Panc1 (cell line): ENCODE results near the gene TM9SF4. TPM values are rescaled to one million over a fixed set of nuclear protein-coding genes. Genes with fewer than 3 reads are reported as not detected.

Experiments used
- ATAC-seq: fragments of 200-7000 bp; cut with Tn5 transposase; 2 replicates; pipeline ENCODE4 v1.9.1; 2020; ENCODE audit warnings: mild to moderate bottlenecking, moderate library complexity
- BruUV-seq: library from RNA; stranded (reverse); fragments of 400-500 nt; replicated peaks from 2 replicates; lab custom pipeline; 2021; lab: Mats Ljungman, UMichigan
- CTCF ChIA-PET: fragments of 300-600 bp; sonication (Branson Sonifier 250); formaldehyde crosslinking; loops from one replicate; lab custom pipeline; 2022; ENCODE audit warnings: antibody characterized with exemption; lab: Charles Lee
- POLR2A ChIA-PET: fragments of 300-600 bp; sonication (Branson Sonifier 250); formaldehyde crosslinking; loops from one replicate; lab custom pipeline; 2022; ENCODE audit warnings: antibody characterized with exemption; lab: Charles Lee
- DNase-seq: peaks from one replicate; pipeline ENCODE4 v3.0.0-alpha.2; 2010; ENCODE audit warnings: low read depth, low spot score
- H3K27ac ChIP-seq: 2 replicates; pipeline ENCODE4 v1.5.1; 2011; ENCODE audit warnings: mild to moderate bottlenecking, low read length, inconsistent platforms
- H3K27me3 ChIP-seq: fragments of 200-500 bp; sonication (Bioruptor generic); 2 replicates; pipeline ENCODE4 v1.6.0; 2014; ENCODE audit warnings: low read length, inconsistent platforms; ENCODE audit not compliant: control insufficient read depth, insufficient read depth
- H3K36me3 ChIP-seq: fragments of 200-500 bp; sonication (Bioruptor generic); 2 replicates; pipeline ENCODE4 v1.5.1; 2014; ENCODE audit warnings: inconsistent platforms, mild to moderate bottlenecking, low read length, moderate library complexity; ENCODE audit not compliant: control insufficient read depth, insufficient read depth
- H3K4me1 ChIP-seq: 2 replicates; pipeline ENCODE4 v1.5.1; 2011; ENCODE audit warnings: inconsistent platforms, mild to moderate bottlenecking, low read length, moderate library complexity; ENCODE audit not compliant: control insufficient read depth, insufficient read depth
- H3K4me3 ChIP-seq, 2 experiments: 2 replicates each; pipeline ENCODE4 v1.5.1; 2011 to 2012; ENCODE audit warnings: low read depth in 2 of 2, low read length in 2 of 2, mild to moderate bottlenecking in 2 of 2, inconsistent platforms in 1 of 2, moderate library complexity in 1 of 2
- H3K9me3 ChIP-seq: fragments of 200-500 bp; sonication (Bioruptor generic); 2 replicates; pipeline ENCODE4 v1.5.1; 2014; ENCODE audit warnings: low read depth, mild to moderate bottlenecking, inconsistent platforms, low read length, moderate library complexity; ENCODE audit not compliant: control insufficient read depth, insufficient read depth
- POLR2AphosphoS5 ChIP-seq: IDR thresholded peaks from 2 replicates; pipeline ENCODE4 v1.6.1; 2012; ENCODE audit warnings: mild to moderate bottlenecking, low read depth, low read length, moderate library complexity
- SIN3A ChIP-seq: IDR thresholded peaks from 2 replicates; pipeline ENCODE4 v1.6.1; 2012; ENCODE audit warnings: low read depth, mild to moderate bottlenecking, low read length, moderate library complexity, borderline replicate concordance; ENCODE audit not compliant: insufficient read depth
- TCF7L2 ChIP-seq: IDR thresholded peaks from 2 replicates; pipeline ENCODE4 v1.6.1; 2011; ENCODE audit warnings: mild to moderate bottlenecking, low read depth, low read length, inconsistent platforms
- in situ Hi-C: cut with HindIII; loops from 2 replicates; pipeline ENCODE4 v1.10.0; 2016; ENCODE audit warnings: low sequenced_read_pairs, low pct_unique_long_range_greater_than_20kb
- intact Hi-C: fragments of 100-400 bp; cut with micrococcal nuclease; formaldehyde crosslinking; loops from one replicate; pipeline ENCODE4 v1.10.0; 2022; ENCODE audit not compliant: unreplicated experiment
- total RNA-seq: library from RNA; stranded (reverse); gene quantifications from one replicate; pipeline ENCODE4 v1.2.1, GENCODE V29; 2021; ENCODE audit not compliant: unreplicated experiment
- TF ChIP-seq, protein P1 (sequence below): fragments of 450-650 bp; IDR thresholded peaks from 2 replicates; pipeline ENCODE4 v1.5.1; 2017; ENCODE audit warnings: mild to moderate bottlenecking
- TF ChIP-seq, protein P2 (sequence below), 2 experiments: IDR thresholded peaks; 2 replicates each; pipeline ENCODE4 v1.6.1; 2011 to 2012; ENCODE audit warnings: low read depth in 2 of 2, control low read depth in 1 of 2, low read length in 1 of 2, mild to moderate bottlenecking in 1 of 2, moderate library complexity in 1 of 2; ENCODE audit not compliant: insufficient read depth in 1 of 2

TM9SF4 gene
- total RNA-seq, 1 experiment from 2014 or later = 180 TPM

DNA sequence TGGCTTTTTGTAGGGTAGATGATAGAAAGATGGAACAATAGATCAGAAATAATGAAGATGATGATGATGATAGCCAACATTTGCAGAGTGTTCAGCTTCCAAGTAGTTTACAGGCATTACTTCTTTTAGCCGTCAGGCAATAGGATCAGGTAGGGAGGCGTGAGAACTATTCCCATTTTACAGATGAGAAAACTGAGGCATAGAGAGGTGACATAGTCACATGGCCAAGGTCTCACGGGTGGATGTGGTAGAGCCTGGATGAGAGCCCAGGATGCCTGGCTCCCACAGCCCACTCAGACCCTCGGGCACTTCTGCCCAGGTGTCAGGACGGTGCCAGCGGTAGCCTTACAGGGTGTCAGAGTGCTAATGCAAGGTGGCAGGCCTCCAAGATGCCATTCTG lies 26.0 kb upstream of the TM9SF4 start:
- ATAC-seq (no peak), DNase-seq (no peak)
- TF ChIP-seq, protein P1, sequence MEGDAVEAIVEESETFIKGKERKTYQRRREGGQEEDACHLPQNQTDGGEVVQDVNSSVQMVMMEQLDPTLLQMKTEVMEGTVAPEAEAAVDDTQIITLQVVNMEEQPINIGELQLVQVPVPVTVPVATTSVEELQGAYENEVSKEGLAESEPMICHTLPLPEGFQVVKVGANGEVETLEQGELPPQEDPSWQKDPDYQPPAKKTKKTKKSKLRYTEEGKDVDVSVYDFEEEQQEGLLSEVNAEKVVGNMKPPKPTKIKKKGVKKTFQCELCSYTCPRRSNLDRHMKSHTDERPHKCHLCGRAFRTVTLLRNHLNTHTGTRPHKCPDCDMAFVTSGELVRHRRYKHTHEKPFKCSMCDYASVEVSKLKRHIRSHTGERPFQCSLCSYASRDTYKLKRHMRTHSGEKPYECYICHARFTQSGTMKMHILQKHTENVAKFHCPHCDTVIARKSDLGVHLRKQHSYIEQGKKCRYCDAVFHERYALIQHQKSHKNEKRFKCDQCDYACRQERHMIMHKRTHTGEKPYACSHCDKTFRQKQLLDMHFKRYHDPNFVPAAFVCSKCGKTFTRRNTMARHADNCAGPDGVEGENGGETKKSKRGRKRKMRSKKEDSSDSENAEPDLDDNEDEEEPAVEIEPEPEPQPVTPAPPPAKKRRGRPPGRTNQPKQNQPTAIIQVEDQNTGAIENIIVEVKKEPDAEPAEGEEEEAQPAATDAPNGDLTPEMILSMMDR = no peak
- TF ChIP-seq SIN3A = no peak
- no peak for TF ChIP-seq TCF7L2
- TF ChIP-seq, protein P2, sequence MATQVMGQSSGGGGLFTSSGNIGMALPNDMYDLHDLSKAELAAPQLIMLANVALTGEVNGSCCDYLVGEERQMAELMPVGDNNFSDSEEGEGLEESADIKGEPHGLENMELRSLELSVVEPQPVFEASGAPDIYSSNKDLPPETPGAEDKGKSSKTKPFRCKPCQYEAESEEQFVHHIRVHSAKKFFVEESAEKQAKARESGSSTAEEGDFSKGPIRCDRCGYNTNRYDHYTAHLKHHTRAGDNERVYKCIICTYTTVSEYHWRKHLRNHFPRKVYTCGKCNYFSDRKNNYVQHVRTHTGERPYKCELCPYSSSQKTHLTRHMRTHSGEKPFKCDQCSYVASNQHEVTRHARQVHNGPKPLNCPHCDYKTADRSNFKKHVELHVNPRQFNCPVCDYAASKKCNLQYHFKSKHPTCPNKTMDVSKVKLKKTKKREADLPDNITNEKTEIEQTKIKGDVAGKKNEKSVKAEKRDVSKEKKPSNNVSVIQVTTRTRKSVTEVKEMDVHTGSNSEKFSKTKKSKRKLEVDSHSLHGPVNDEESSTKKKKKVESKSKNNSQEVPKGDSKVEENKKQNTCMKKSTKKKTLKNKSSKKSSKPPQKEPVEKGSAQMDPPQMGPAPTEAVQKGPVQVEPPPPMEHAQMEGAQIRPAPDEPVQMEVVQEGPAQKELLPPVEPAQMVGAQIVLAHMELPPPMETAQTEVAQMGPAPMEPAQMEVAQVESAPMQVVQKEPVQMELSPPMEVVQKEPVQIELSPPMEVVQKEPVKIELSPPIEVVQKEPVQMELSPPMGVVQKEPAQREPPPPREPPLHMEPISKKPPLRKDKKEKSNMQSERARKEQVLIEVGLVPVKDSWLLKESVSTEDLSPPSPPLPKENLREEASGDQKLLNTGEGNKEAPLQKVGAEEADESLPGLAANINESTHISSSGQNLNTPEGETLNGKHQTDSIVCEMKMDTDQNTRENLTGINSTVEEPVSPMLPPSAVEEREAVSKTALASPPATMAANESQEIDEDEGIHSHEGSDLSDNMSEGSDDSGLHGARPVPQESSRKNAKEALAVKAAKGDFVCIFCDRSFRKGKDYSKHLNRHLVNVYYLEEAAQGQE (IDR thresholded peaks at IDR 0.05; ENCODE audit: insufficient read depth in 1 of 2, low read depth in 2 of 2, low read length in 1 of 2) = no peak
- TF ChIP-seq POLR2AphosphoS5 = no peak
- CTCF ChIA-PET = no interaction called here
- Histone ChIP-seq H3K27ac (no peak overlapping the region), H3K36me3 (no peaks in the 10 kb centered on the region), H3K4me1 (no peaks in the 10 kb centered on the region), H3K27me3 (peaks cover 8% of the 10 kb centered on the region), H3K9me3 (no peaks in the 10 kb centered on the region), H3K4me3 (no peak overlapping the region)
- in situ Hi-C loops = loop anchor here (10.0 kb wide), 1 partner anchor 339 kb away; no protein-coding TSS in a partner anchor
- POLR2A ChIA-PET = no interaction called here
- intact Hi-C loops = no loop called here
- BruUV-seq = no TSS peak

DNA sequence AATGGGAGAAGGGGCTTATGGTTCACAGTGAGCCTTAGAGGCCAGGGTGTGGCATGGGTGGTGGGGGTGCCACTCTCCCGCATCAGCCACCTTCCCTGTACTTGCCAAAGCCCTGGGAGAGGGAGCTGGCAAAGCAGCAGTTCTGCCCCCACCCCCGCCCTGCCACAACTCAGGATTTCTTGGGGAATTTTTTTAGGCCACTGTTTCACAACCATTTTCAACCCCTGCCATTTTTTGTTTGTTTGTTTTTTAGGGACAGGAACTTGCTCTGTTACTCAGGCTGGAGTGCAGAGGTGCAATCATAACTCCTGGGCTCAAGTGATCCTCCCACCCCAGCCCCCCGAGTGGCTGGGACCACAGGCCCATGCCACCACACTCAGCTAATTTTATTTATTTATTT lies 22.4 kb upstream of the TM9SF4 start:
- no peaks in the 10 kb centered on the region for H3K4me1 ChIP-seq
- no peaks in the 10 kb centered on the region; the same call in 1 of the 2 replicates for H3K9me3 ChIP-seq
- POLR2A ChIA-PET = interaction anchor here (0.6 to 0.7 kb wide), 2 partner anchors 17 to 448 kb away, joined by 3 to 10 read pairs; no protein-coding TSS in a partner anchor
- ATAC-seq = no peak
- peaks cover 6% of the 10 kb centered on the region for H3K27me3 ChIP-seq
- intact Hi-C loops = no loop called here
- no peak for DNase-seq
- CTCF ChIA-PET = interaction anchor here (0.6 to 0.7 kb wide), 2 partner anchors 30 to 124 kb away, joined by 4 read pairs; no protein-coding TSS in a partner anchor
- no peaks in the 10 kb centered on the region for H3K36me3 ChIP-seq
- in situ Hi-C loops = loop anchor here (10.0 kb wide), 1 partner anchor 342 kb away; no protein-coding TSS in a partner anchor
- H3K4me3 ChIP-seq = no peak overlapping the region
- no TSS peak for BruUV-seq
- H3K27ac ChIP-seq = no peak overlapping the region
- TF ChIP-seq TCF7L2 (no peak), SIN3A (no peak), POLR2AphosphoS5 (no peak)
- TF ChIP-seq, protein P2 (IDR thresholded peaks at IDR 0.05; ENCODE audit: insufficient read depth in 1 of 2, low read depth in 2 of 2, low read length in 1 of 2) = no peak
- TF ChIP-seq, protein P1 = no peak
